ENCODE results near the gene MGA.
"Not testable (repeated sequence)": the region's sequence is repeated elsewhere in the genome, so short reads cannot be mapped to it uniquely, and the experiment has no call there.

MGA gene

GRCh38 chr15:41714291-41714690 lies 54.1 kb downstream of the MGA start:
- no peak for DNase-seq (ENCODE audit: low read depth in 2 of 2)

- DNase-seq (ENCODE audit: low read depth in 2 of 2), result no peak
Observed at GRCh38 chr15:41716864-41717263, 56.7 kb downstream of the MGA start.

- no peak for DNase-seq (ENCODE audit: low read depth in 2 of 2)
Observed at GRCh38 chr15:41727143-41727542, 66.9 kb downstream of the MGA start.

GRCh38 chr15:41728061-41728460 lies 67.9 kb downstream of the MGA start:
- DNase-seq (ENCODE audit: low read depth in 2 of 2), result not testable (repeated sequence)

GRCh38 chr15:41730543-41730942 lies 70.3 kb downstream of the MGA start:
- no peak for DNase-seq (ENCODE audit: low read depth in 2 of 2)

- DNase-seq (ENCODE audit: low read depth in 2 of 2), result no peak
Observed at GRCh38 chr15:41732483-41732882, 72.3 kb downstream of the MGA start.

- DNase-seq (ENCODE audit: low read depth in 2 of 2), result no peak
Observed at GRCh38 chr15:41734079-41734478, 73.9 kb downstream of the MGA start.

- DNase-seq (ENCODE audit: low read depth in 2 of 2), result no peak
Observed at GRCh38 chr15:41735046-41735445, 74.8 kb downstream of the MGA start.

GRCh38 chr15:41735492-41735891 lies 75.3 kb downstream of the MGA start:
- DNase-seq (ENCODE audit: low read depth in 2 of 2), result not testable (repeated sequence)

- no peak for DNase-seq (ENCODE audit: low read depth in 2 of 2)
Observed at GRCh38 chr15:41746802-41747201, 86.6 kb downstream of the MGA start.

GRCh38 chr15:41756198-41756597 lies 96.0 kb downstream of the MGA start:
- DNase-seq (ENCODE audit: low read depth in 2 of 2), result no peak

GRCh38 chr15:41772720-41773331 lies 112.6 kb downstream of the MGA start:
- peak in 1 of 2 donors; percentile 26 for DNase-seq (ENCODE audit: low read depth in 2 of 2)

GRCh38 chr15:41773332-41773728 lies 113.1 kb downstream of the MGA start:
- DNase-seq (ENCODE audit: low read depth in 2 of 2), result no peak

- DNase-seq (ENCODE audit: low read depth in 2 of 2), result no peak
Observed at GRCh38 chr15:41773729-41774061, 113.5 kb downstream of the MGA start.

GRCh38 chr15:41774062-41774881 lies 114.1 kb downstream of the MGA start, which contains the start of gene MAPKBP1:
TSS of gene MAPKBP1 (plus strand) at chr15:41774484. CDS start at chr15:41775276, 792 bp downstream.
- DNase-seq (ENCODE audit: low read depth in 2 of 2), result peak; percentile 90 to 95

- DNase-seq (ENCODE audit: low read depth in 2 of 2), result no peak
Observed at GRCh38 chr15:41774882-41775417, 114.7 kb downstream of the MGA start.

- DNase-seq (ENCODE audit: low read depth in 2 of 2), result no peak
Observed at GRCh38 chr15:41775651-41776050, 115.4 kb downstream of the MGA start.

- no peak for DNase-seq (ENCODE audit: low read depth in 2 of 2)
Observed at GRCh38 chr15:41777421-41777973, 117.3 kb downstream of the MGA start.

GRCh38 chr15:41778521-41778920 lies 118.3 kb downstream of the MGA start:
- DNase-seq (ENCODE audit: low read depth in 2 of 2), result no peak

- no peak for DNase-seq (ENCODE audit: low read depth in 2 of 2)
Observed at GRCh38 chr15:41779662-41780157, 119.5 kb downstream of the MGA start.

GRCh38 chr15:41780266-41780665 lies 120.1 kb downstream of the MGA start:
- DNase-seq (ENCODE audit: low read depth in 2 of 2), result no peak

GRCh38 chr15:41780727-41781126 lies 120.5 kb downstream of the MGA start:
- no peak for DNase-seq (ENCODE audit: low read depth in 2 of 2)
